Liver (tissue), 3 donors: Measurements from ENCODE around the gene SERP1.

ENCODE experiments used
- HNF4G ChIP-seq: IDR thresholded peaks from 2 replicates; pipeline ENCODE4 v1.6.1; 2016; ENCODE audit warnings: antibody characterized with exemption
- RAD21 ChIP-seq, 2 donors: IDR thresholded peaks; 2 replicates each; pipeline ENCODE4 v1.6.1; 2016; ENCODE audit warnings: antibody characterized with exemption in 2 of 2, mild to moderate bottlenecking in 2 of 2
- SP1 ChIP-seq: IDR thresholded peaks from 2 replicates; pipeline ENCODE4 v1.6.1; 2018; ENCODE audit warnings: antibody characterized with exemption, mild to moderate bottlenecking
- TF ChIP-seq, protein P1 (sequence below): fragments of 150-350 bp; IDR thresholded peaks from 2 replicates; pipeline ENCODE4 v1.5.1; 2017; ENCODE audit warnings: improper control_type of control experiment, low read depth, low read length; ENCODE audit not compliant: missing input control
- TF ChIP-seq, protein P2 (sequence below): IDR thresholded peaks from 2 replicates; pipeline ENCODE4 v1.6.1; 2016; ENCODE audit warnings: antibody characterized with exemption
- donor health status: healthy.
- donor health status: healthy.

DNA sequence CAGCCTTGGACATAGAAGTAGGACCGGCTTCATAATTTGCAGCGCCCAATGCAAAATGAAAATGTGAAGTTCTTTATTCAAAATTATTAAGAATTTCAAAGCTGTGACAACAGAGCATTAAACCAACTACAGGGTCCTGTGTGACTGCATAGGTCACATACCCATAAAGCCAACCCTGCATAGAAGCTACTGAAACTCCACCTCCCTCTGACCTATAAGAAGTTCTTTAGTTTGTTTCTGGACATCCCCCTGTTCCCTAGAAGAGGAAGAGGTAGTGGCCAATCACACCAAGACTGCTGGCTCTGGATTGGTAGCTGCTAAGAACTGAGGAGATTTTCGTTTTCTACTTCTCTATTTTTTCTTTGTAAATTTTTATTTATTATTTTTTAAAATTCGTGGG, 47.9 kb upstream of the SERP1 start:
- TF ChIP-seq, protein P1, sequence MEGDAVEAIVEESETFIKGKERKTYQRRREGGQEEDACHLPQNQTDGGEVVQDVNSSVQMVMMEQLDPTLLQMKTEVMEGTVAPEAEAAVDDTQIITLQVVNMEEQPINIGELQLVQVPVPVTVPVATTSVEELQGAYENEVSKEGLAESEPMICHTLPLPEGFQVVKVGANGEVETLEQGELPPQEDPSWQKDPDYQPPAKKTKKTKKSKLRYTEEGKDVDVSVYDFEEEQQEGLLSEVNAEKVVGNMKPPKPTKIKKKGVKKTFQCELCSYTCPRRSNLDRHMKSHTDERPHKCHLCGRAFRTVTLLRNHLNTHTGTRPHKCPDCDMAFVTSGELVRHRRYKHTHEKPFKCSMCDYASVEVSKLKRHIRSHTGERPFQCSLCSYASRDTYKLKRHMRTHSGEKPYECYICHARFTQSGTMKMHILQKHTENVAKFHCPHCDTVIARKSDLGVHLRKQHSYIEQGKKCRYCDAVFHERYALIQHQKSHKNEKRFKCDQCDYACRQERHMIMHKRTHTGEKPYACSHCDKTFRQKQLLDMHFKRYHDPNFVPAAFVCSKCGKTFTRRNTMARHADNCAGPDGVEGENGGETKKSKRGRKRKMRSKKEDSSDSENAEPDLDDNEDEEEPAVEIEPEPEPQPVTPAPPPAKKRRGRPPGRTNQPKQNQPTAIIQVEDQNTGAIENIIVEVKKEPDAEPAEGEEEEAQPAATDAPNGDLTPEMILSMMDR, result no peak
- TF ChIP-seq HNF4G (no peak), RAD21 (IDR thresholded peaks at IDR 0.05) (no peak), SP1 (no peak)
- TF ChIP-seq, protein P2, sequence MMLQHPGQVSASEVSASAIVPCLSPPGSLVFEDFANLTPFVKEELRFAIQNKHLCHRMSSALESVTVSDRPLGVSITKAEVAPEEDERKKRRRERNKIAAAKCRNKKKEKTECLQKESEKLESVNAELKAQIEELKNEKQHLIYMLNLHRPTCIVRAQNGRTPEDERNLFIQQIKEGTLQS, result no peak
